ENCODE data around the gene CNOT6. TPM values are rescaled to one million over a fixed set of nuclear protein-coding genes. Genes with fewer than 3 reads are reported as not detected.
A peak's percentile ranks its signal among the peaks of the same experiment; 100 is the strongest.

CNOT6 gene
- total RNA-seq, 1 donor from 2014 or later, result 46.3 TPM

GRCh38 chr5:180627386-180628120 lies 133.4 kb downstream of the CNOT6 start:
- H3K27ac Mint-ChIP-seq (ENCODE audit: unreplicated experiment), result peak overlapping the region; percentile 70
- H3K27me3 Mint-ChIP-seq (ENCODE audit: unreplicated experiment), result peaks cover 35% of the 10 kb centered on the region
- H3K36me3 Mint-ChIP-seq (ENCODE audit: low read depth, unreplicated experiment), result peaks cover 40% of the 10 kb centered on the region
- H3K9me3 Mint-ChIP-seq (ENCODE audit: unreplicated experiment), result no peaks in the 10 kb centered on the region
- TF ChIP-seq, protein P1, sequence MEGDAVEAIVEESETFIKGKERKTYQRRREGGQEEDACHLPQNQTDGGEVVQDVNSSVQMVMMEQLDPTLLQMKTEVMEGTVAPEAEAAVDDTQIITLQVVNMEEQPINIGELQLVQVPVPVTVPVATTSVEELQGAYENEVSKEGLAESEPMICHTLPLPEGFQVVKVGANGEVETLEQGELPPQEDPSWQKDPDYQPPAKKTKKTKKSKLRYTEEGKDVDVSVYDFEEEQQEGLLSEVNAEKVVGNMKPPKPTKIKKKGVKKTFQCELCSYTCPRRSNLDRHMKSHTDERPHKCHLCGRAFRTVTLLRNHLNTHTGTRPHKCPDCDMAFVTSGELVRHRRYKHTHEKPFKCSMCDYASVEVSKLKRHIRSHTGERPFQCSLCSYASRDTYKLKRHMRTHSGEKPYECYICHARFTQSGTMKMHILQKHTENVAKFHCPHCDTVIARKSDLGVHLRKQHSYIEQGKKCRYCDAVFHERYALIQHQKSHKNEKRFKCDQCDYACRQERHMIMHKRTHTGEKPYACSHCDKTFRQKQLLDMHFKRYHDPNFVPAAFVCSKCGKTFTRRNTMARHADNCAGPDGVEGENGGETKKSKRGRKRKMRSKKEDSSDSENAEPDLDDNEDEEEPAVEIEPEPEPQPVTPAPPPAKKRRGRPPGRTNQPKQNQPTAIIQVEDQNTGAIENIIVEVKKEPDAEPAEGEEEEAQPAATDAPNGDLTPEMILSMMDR (IDR thresholded peaks at IDR 0.05; ENCODE audit: unreplicated experiment), result no peak
- H3K4me1 Mint-ChIP-seq (ENCODE audit: unreplicated experiment), result peaks cover 32% of the 10 kb centered on the region
- DNase-seq (ENCODE audit: low spot score), result no peak
- H3K4me3 Mint-ChIP-seq (ENCODE audit: unreplicated experiment), result no peak overlapping the region

Other genes with a start within 250 kb of the CNOT6 start
- gene MAPK9, start 202.3 kb upstream of the CNOT6 start, total RNA-seq (ENCODE audit: unreplicated experiment), result 51.5 TPM
- gene GFPT2, start 141.0 kb upstream of the CNOT6 start, total RNA-seq (ENCODE audit: unreplicated experiment), result 10.1 TPM
- gene SCGB3A1, start 97.1 kb downstream of the CNOT6 start, total RNA-seq (ENCODE audit: unreplicated experiment), result 5.4 TPM
- 541 TPM for gene FLT4, start 155.2 kb downstream of the CNOT6 start, total RNA-seq (ENCODE audit: unreplicated experiment)
- gene OR2Y1, start 245.7 kb downstream of the CNOT6 start, total RNA-seq (ENCODE audit: unreplicated experiment), result not detected